ENCODE data around the gene EMC9.
A peak's percentile ranks its signal among the peaks of the same experiment; 100 is the strongest.

The EMC9 gene, protein sequence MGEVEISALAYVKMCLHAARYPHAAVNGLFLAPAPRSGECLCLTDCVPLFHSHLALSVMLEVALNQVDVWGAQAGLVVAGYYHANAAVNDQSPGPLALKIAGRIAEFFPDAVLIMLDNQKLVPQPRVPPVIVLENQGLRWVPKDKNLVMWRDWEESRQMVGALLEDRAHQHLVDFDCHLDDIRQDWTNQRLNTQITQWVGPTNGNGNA

GRCh38 chr14:24141097-24141880, at the start of gene EMC9:
EMC9 (minus strand) TSS chr14:24141591; CDS start chr14:24141304, 287 bp downstream.
- DNase-seq, result peak; percentile 99

DNA sequence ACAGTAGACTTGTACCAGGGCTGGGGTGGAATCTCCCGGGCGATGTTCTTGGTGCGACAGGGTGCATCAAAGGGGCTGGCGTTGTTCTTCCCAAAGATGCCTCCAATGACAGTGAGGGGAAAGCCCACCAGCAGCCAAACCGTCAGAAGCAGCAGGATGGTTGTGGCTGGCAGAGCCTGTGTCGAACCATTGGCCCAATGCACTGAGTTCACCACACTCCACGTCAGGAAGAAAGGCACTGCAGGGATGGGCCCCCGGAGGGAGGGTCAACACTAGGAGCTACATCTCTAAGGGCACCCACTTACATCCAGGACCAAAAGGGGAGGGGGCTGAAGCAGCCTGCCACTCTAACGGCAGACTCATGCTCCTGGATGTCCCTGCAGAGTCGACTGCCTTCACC, 49.0 kb upstream of the EMC9 start:
- DNase-seq, result no peak

DNA sequence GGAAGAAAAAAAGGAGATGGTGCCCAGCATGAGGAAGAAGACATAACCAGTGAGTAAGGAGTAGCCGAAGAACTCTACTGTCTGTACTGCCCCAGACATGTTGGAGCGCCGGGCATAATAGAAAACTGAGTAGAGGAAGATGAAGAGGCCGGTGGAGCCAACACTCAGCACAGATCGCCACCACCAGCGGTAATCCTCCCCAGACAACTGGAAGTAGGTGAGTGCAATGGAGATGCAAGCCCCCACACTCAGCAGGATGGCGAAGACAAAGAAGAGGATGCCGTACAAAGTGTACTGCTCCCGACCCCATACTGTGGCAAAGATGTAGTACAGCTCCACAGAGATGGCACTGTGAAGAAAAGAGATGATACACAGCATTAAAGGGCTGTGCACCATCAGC, 48.1 kb upstream of the EMC9 start:
- DNase-seq, result no peak

DNA sequence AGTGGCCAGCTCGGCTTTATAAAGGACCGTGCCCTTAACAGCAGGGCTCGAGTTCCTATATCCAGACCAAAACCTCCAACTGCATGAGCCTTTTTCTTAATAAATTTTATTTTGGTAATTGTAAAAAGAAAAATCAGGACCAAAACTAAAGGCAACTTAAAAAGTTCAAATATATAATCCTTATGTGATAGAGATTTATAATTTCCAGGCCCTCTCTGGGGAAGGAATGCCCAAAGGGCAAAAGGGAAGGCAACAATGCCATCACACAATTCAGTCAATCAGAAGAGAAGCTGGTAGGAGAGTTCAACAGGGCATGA, 47.6 kb upstream of the EMC9 start:
- DNase-seq, result no peak

- peak; percentile 89 for DNase-seq
Measured at GRCh38 chr14:24188251-24189058, 47.1 kb upstream of the EMC9 start, which contains the start of gene IPO4. IPO4 (minus strand) TSS chr14:24188816; CDS start chr14:24188787, 29 bp downstream.

- no peak for DNase-seq
Measured at GRCh38 chr14:24187539-24187915, 46.1 kb upstream of the EMC9 start.

DNA sequence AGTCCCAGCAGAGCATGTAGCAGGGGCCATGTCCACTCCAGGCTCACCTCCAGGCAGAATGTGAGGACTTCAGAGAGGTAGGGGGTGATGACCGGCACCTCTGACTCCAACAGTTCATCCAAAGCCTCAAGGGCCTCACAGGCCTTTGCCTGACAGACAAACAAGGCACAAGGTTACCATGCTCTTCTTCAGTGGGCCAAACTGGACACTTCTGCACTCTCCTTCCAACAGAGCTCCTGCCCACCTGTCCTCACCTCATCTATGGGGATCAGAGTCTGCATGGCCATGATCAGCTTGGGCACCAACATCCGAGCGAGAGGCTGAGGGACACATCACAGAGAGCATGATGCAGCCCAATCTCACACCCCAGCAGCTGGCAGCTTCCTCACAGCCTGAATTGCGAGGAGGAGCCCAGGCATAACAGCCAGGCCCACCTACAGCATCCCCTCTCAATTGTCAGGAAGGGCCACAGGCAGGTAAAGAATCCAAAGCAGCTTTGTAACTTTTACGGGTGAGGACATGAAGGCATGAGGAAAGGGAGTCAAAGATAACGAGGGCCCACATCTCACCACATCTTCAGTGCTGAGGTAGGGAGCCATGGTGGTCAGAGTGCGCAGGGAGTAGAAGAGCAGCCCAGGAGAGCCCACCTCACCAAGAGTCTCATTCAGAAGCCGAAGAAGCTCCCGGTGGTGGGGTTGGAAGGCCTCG, 45.6 kb upstream of the EMC9 start:
- no peak for DNase-seq

DNA sequence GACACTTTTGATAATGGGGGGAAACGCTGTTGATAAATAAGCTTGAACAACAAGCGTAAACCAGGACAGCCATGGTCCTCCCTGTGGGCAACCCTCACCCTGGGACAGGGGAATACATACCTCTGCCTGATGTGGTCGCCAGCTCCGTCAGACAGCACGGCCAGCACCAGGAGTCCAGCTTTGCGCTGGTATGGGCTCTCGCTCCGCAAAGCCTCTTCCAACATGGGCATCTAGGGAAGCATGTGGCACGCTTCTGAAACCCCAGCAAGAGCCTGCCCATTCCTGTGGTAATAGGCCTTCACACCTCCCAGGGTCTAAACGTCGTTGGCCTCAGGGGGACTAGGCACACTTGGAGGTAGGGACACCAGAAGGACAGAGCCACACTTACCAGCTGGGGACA, 44.4 kb upstream of the EMC9 start:
- DNase-seq, result no peak

GRCh38 chr14:24185026-24185425, 43.6 kb upstream of the EMC9 start:
- DNase-seq, result no peak

- DNase-seq, result no peak
Measured at GRCh38 chr14:24184104-24184970, 42.9 kb upstream of the EMC9 start.

GRCh38 chr14:24183014-24183481, 41.7 kb upstream of the EMC9 start:
- no peak for DNase-seq

- DNase-seq, result no peak
Measured at GRCh38 chr14:24182110-24182882, 40.9 kb upstream of the EMC9 start.

- no peak for DNase-seq
Measured at GRCh38 chr14:24181371-24182077, 40.1 kb upstream of the EMC9 start.

DNA sequence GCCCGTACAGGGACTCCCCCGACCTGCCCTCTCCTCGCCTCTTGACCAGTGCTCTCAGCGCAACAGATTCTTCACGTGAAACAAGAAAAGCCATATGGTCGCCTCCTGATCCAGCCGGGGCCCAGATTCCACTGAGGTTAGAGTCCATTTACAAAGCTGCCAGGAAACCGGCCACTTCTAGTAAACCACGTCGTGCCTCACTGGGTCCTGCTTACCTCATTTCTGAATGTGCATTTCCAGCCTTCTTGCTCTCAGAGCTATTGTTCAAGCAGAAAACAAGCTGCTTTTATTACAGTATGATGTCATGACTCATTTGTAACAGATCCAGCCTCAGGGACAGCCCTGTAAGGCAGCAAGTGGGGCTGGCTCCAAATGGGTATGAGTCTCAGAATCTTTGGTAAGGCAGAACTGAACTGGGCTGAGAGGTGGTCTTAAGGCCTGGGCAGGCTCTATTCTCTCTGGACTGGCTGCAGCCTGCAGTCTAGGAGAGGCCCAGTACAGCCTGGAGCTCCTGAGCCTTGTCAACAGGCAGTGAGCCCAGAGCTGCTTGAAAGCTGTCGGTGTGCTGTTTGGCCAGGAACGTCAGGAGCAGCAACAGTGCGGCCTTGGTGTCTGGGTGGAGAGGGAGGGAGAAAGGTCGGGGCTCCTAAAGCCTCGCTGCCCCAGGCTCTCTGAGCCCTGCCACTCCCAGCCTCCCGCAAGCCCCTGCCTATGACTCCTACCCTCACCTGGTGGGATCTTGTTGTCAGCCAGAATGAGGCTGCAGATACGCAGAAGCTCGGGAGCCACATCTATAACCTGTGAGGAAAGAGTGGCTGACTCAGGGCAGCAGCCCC, 38.8 kb upstream of the EMC9 start:
- no peak for DNase-seq

- DNase-seq, result no peak
Measured at GRCh38 chr14:24179294-24179960, 38.0 kb upstream of the EMC9 start.

- DNase-seq, result no peak
Measured at GRCh38 chr14:24178399-24179178, 37.2 kb upstream of the EMC9 start.

GRCh38 chr14:24177891-24178290, 36.5 kb upstream of the EMC9 start:
- DNase-seq, result no peak

Measured in NCI-H1048 (cell line).